ENCODE data around the gene NPRL2. TPM values are rescaled to one million over a fixed set of nuclear protein-coding genes. Genes with fewer than 3 reads are reported as not detected.
A peak's percentile ranks its signal among the peaks of the same experiment; 100 is the strongest.

NPRL2 gene
- total and polyA plus RNA-seq, 2 of the 13 experiments (the other 11 are each of a cell fraction or from before 2014, with no cell fraction given), result 30.6 to 51.4 TPM

GRCh38 chr3:50337175-50337861, 13.3 kb downstream of the NPRL2 start (continued):
- TF ChIP-seq REPIN1 (CRISPR knock-in tag; IDR thresholded peaks at IDR 0.05; ENCODE audit: borderline replicate concordance, low read depth) (0 out of 2 replicates have a peak, but pooled peaks have one; percentile 43), REST (IDR thresholded peaks at IDR 0.05; ENCODE audit: borderline replicate concordance in 1 of 2, low read depth in 1 of 2, low read length in 2 of 2) (0 out of 4 replicates have a peak, but pooled peaks of 1 of the 2 experiments have one; percentile 14), ZBTB44 (CRISPR knock-in tag; IDR thresholded peaks at IDR 0.05) (no peak), HBP1 (CRISPR knock-in tag; IDR thresholded peaks at IDR 0.05; ENCODE audit: low read depth) (peak; percentile 89; the same call in 1 of the 2 replicates), SMAD9 (CRISPR knock-in tag; IDR thresholded peaks at IDR 0.05) (no peak; the same call in none of the 2 replicates), ZNF331 (CRISPR knock-in tag; IDR thresholded peaks at IDR 0.05) (peak; percentile 46), KLF11 (CRISPR knock-in tag; IDR thresholded peaks at IDR 0.05) (no peak), SPEN (CRISPR knock-in tag; IDR thresholded peaks at IDR 0.05; ENCODE audit: low read depth) (peak; percentile 89), ZBTB21 (CRISPR knock-in tag; IDR thresholded peaks at IDR 0.05) (no peak; the same call in 1 of the 2 replicates), ARHGAP35 (CRISPR knock-in tag; IDR thresholded peaks at IDR 0.05; ENCODE audit: borderline replicate concordance) (peak; percentile 90), ZNF205 (CRISPR knock-in tag; IDR thresholded peaks at IDR 0.05) (no peak; the same call in 1 of the 2 replicates), JDP2 (CRISPR knock-in tag; IDR thresholded peaks at IDR 0.05; ENCODE audit: borderline replicate concordance) (no peak), ZSCAN12 (CRISPR knock-in tag; IDR thresholded peaks at IDR 0.05) (0 out of 2 replicates have a peak, but pooled peaks have one; percentile 6), ZNF234 (CRISPR knock-in tag; conservative IDR thresholded peaks at IDR 0.05) (no peak), SMARCC2 (IDR thresholded peaks at IDR 0.05) (no peak), MAFG (CRISPR knock-in tag; IDR thresholded peaks at IDR 0.05) (no peak), BRCA1 (CRISPR knock-in tag; IDR thresholded peaks at IDR 0.05) (no peak; the same call in 1 of the 2 replicates)
- TF ChIP-seq, protein P1, sequence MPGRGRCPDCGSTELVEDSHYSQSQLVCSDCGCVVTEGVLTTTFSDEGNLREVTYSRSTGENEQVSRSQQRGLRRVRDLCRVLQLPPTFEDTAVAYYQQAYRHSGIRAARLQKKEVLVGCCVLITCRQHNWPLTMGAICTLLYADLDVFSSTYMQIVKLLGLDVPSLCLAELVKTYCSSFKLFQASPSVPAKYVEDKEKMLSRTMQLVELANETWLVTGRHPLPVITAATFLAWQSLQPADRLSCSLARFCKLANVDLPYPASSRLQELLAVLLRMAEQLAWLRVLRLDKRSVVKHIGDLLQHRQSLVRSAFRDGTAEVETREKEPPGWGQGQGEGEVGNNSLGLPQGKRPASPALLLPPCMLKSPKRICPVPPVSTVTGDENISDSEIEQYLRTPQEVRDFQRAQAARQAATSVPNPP (CRISPR knock-in tag; IDR thresholded peaks at IDR 0.05), result 0 out of 2 replicates have a peak, but pooled peaks have one; percentile 71
- TF ChIP-seq, protein P2, sequence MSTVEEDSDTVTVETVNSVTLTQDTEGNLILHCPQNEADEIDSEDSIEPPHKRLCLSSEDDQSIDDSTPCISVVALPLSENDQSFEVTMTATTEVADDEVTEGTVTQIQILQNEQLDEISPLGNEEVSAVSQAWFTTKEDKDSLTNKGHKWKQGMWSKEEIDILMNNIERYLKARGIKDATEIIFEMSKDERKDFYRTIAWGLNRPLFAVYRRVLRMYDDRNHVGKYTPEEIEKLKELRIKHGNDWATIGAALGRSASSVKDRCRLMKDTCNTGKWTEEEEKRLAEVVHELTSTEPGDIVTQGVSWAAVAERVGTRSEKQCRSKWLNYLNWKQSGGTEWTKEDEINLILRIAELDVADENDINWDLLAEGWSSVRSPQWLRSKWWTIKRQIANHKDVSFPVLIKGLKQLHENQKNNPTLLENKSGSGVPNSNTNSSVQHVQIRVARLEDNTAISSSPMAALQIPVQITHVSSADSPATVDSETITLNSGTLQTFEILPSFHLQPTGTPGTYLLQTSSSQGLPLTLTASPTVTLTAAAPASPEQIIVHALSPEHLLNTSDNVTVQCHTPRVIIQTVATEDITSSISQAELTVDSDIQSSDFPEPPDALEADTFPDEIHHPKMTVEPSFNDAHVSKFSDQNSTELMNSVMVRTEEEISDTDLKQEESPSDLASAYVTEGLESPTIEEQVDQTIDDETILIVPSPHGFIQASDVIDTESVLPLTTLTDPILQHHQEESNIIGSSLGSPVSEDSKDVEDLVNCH (CRISPR knock-in tag; IDR thresholded peaks at IDR 0.05), result no peak

Measured in HepG2 (cell line).